ENCODE measurements around the gene GRSF1. TPM values are rescaled to one million over a fixed set of nuclear protein-coding genes. Genes with fewer than 3 reads are reported as not detected.
"Not testable (repeated sequence)": the region's sequence is repeated elsewhere in the genome, so short reads cannot be mapped to it uniquely, and the experiment has no call there.

Gene GRSF1
- total and polyA plus RNA-seq, 5 donors = 50.7 to 81.4 (median 77.8) TPM

DNA sequence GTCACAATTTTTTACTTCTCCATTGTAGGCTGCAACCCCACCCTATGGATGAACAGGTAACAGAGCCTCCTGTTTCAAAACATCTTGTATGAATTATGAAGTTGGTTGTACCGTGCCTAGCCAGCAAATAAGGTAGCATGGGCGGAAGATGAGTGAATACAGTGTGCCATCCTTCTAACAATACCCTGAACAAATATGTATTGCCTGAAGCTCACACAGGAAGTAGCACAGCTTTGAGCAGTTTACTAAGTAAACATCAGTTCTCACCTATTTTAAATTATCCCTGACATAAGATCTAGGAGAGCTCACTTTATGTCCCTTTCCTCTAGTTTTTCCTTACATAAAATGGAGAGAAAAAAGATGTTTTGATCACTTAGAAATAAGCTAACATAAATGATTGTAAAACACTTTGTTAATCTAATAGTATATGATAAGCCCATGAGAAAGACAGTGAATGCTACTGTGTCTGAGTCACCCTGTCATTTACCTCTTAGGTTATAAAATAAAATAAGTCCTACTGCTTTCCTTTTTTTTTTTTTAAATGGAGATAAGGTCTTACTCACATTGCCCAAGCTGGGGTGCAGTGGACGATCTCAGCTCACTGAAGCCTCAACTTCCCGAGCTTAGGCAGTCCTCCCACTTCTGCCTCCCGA is 36.6 kb downstream of the GRSF1 start:
- Histone ChIP-seq H3K4me3 (ENCODE audit: low read length) (no peak overlapping the region), H3K27ac (ENCODE audit: low read length) (no peak overlapping the region), H3K9me3 (ENCODE audit: control insufficient read depth, low read length) (no peaks in the 10 kb centered on the region), H3K4me1 (ENCODE audit: control insufficient read depth, insufficient read depth, low read length) (no peaks in the 10 kb centered on the region), H3K27me3 (ENCODE audit: control insufficient read depth, insufficient read depth) (no peaks in the 10 kb centered on the region)
- intact Hi-C loops (cut with DNase I) = no loop called here
- DNase-seq (no peak), ATAC-seq (no peak)
- whole genome bisulfite sequencing = 92% methylated on average over 5 of the region's 5 CpGs

DNA sequence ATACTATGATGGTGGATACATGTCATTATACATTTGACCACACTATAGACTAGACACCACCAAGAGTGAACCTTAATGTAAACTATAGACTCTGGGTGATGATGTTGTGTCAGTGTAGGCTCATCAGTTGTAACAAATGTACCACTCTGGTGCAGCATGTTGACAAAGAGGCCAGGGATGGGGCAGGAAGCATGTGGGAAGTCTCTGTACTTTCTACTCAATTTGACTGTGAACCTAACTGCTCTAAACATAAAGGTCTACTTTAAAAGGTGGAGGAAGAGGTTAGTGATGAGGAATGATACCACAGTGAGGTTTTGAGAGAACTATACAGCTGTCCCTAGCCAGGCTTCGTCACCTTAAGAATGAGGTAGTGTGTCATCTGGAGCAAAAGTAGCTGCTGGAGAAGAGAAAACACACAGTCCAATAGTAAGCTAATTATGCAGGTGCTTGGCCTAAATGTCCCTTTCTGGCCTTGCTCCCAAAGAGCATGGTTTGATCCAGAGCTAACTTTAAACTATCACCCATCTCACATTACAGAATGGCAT is 38.4 kb downstream of the GRSF1 start:
- DNase-seq = no peak
- WGBS = 95% methylated on average over 1 of the region's 1 CpG
- intact Hi-C loops (cut with DNase I) = no loop called here
- no peaks in the 10 kb centered on the region for H3K4me1 ChIP-seq (ENCODE audit: control insufficient read depth, insufficient read depth, low read length)
- no peak overlapping the region for H3K27ac ChIP-seq (ENCODE audit: low read length)
- H3K4me3 ChIP-seq (ENCODE audit: low read length) = no peak overlapping the region
- H3K9me3 ChIP-seq (ENCODE audit: control insufficient read depth, low read length) = no peaks in the 10 kb centered on the region
- no peak for ATAC-seq
- no peaks in the 10 kb centered on the region for H3K27me3 ChIP-seq (ENCODE audit: control insufficient read depth, insufficient read depth)

DNA sequence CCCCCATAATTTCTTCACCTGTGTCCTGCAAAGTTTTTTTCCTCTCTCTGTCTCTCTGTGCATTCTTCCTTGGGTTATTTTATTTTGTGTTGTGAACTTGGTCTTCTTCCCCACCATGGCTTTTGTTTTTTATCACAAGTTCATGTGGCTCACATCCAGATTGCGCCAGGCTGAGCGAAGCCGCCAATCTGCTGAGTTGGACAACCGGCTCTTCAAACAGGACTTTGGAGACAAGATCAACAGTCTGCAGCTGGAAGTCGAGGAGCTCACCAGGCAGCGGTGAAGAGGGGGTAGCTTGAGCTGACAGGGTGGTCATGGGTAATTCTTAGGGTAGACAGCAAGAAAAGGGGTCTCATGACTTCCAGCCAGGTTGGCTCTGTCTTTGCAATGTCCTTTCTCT is 46.1 kb downstream of the GRSF1 start:
- 94% methylated on average over 6 of the region's 6 CpGs for WGBS
- ATAC-seq (no peak), DNase-seq (no peak)
- H3K4me1 ChIP-seq (ENCODE audit: control insufficient read depth, insufficient read depth, low read length) = no peaks in the 10 kb centered on the region
- intact Hi-C loops (cut with DNase I) = no loop called here
- no peaks in the 10 kb centered on the region for H3K27me3 ChIP-seq (ENCODE audit: control insufficient read depth, insufficient read depth)
- H3K9me3 ChIP-seq (ENCODE audit: control insufficient read depth, low read length) = no peaks in the 10 kb centered on the region
- H3K4me3 ChIP-seq (ENCODE audit: low read length) = no peak overlapping the region
- H3K27ac ChIP-seq (ENCODE audit: low read length) = no peak overlapping the region

DNA sequence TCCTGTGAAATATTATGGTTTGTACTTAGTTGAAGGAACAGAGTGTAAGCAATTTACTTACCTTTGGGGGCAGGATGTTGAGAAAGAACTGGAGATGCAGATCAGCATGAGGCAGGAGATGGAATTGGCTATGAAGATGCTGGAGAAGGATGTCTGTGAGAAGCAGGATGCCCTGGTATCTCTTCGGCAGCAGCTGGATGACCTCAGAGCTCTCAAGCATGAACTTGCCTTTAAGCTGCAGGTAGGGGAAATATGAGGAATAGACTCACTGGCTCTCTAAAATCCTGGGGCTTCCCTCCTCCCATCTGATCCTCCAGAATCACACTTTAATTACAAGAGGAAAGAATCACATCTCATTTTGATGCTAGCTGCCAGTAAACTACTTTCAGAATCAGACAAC is 51.0 kb downstream of the GRSF1 start:
- no peak for DNase-seq
- H3K27me3 ChIP-seq (ENCODE audit: control insufficient read depth, insufficient read depth) = no peaks in the 10 kb centered on the region
- intact Hi-C loops (cut with DNase I) = no loop called here
- 95% methylated on average over 1 of the region's 1 CpG for WGBS
- ATAC-seq = no peak
- no peaks in the 10 kb centered on the region for H3K9me3 ChIP-seq (ENCODE audit: control insufficient read depth, low read length)
- H3K4me1 ChIP-seq (ENCODE audit: control insufficient read depth, insufficient read depth, low read length) = no peaks in the 10 kb centered on the region
- no peak overlapping the region for H3K27ac ChIP-seq (ENCODE audit: low read length)
- no peak overlapping the region for H3K4me3 ChIP-seq (ENCODE audit: low read length)

DNA sequence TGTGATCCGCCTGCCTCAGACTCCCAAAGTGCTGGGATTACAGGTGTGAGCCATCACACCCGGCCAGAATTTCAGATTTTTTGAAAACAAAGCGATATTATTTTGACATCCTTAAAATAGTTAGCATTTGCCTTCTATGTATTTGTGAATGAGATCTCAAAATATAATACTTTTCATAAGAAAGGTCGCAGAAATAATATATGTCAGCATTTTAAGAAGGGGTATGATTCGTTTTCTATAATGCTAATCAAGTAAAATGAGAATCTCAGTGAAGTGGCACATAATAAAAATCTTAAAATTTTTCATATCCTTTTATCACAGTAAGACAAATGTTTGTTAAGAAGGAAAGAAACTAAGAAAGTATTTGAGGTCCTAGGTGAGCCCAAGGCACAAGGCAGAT is 52.2 kb downstream of the GRSF1 start:
- intact Hi-C loops (cut with DNase I) = no loop called here
- WGBS = 98% methylated on average over 5 of the region's 5 CpGs
- H3K9me3 ChIP-seq (ENCODE audit: control insufficient read depth, low read length) = no peaks in the 10 kb centered on the region
- ATAC-seq (no peak), DNase-seq (no peak)
- no peak overlapping the region for H3K27ac ChIP-seq (ENCODE audit: low read length)
- H3K27me3 ChIP-seq (ENCODE audit: control insufficient read depth, insufficient read depth) = no peaks in the 10 kb centered on the region
- H3K4me3 ChIP-seq (ENCODE audit: low read length) = no peak overlapping the region
- H3K4me1 ChIP-seq (ENCODE audit: control insufficient read depth, insufficient read depth, low read length) = no peaks in the 10 kb centered on the region

DNA sequence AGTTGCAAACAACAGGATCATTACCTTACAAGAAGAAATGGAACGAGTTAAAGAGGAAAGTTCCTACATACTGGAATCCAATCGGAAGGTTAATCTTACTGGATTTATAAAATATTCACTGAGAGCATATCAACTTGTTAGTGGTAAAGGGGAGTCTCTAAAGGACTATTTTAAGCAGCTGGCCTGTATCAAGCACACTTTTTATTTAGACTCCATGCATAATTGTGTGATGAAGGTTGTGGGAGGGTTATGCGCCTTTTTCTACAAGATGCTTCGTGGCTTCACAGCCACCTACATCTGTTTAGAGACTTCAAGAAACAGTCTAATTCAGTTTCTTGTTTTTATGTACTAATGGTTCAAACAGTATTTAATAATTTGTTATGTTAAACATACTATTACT is 56.6 kb downstream of the GRSF1 start:
- WGBS = 76% methylated on average over 4 of the region's 4 CpGs
- no peak for ATAC-seq
- no peaks in the 10 kb centered on the region for H3K4me1 ChIP-seq (ENCODE audit: control insufficient read depth, insufficient read depth, low read length)
- intact Hi-C loops (cut with DNase I) = no loop called here
- no peaks in the 10 kb centered on the region for H3K9me3 ChIP-seq (ENCODE audit: control insufficient read depth, low read length)
- no peak overlapping the region for H3K4me3 ChIP-seq (ENCODE audit: low read length)
- no peaks in the 10 kb centered on the region for H3K27me3 ChIP-seq (ENCODE audit: control insufficient read depth, insufficient read depth)
- DNase-seq = no peak
- no peak overlapping the region for H3K27ac ChIP-seq (ENCODE audit: low read length)

DNA sequence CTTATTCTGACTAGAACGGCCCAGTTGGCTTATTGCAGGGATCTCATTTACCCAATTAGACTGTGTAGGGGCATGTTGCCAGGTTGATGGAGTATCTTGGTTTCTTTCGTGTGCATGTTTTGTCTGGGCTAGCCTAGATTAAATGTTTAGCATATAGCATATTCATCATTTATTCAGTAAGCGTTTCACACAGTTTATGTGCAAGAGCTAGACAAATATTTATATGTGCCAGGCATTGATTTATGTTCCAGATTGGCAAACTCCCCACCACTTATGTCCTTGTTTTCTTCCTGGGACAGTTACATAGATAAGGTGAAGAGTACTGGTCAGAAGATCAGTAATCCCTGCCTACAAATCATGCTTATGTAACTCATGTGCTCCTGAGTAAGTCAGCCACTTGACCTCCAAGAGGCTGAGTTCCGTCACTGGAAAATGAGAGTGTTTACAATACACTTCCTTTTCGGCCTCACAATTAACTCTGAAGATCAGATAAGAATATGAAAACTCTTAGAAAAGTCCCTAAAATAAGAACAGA is 60.7 kb downstream of the GRSF1 start:
- intact Hi-C loops (cut with DNase I) = no loop called here
- DNase-seq (no peak), ATAC-seq (peak; percentile 64 to 76)
- Histone ChIP-seq H3K9me3 (ENCODE audit: control insufficient read depth, low read length) (no peaks in the 10 kb centered on the region), H3K4me1 (ENCODE audit: control insufficient read depth, insufficient read depth, low read length) (no peaks in the 10 kb centered on the region), H3K4me3 (ENCODE audit: low read length) (no peak overlapping the region), H3K27me3 (ENCODE audit: control insufficient read depth, insufficient read depth) (no peaks in the 10 kb centered on the region), H3K27ac (ENCODE audit: low read length) (no peak overlapping the region)
- 53% methylated on average over 5 of the region's 5 CpGs for WGBS

DNA sequence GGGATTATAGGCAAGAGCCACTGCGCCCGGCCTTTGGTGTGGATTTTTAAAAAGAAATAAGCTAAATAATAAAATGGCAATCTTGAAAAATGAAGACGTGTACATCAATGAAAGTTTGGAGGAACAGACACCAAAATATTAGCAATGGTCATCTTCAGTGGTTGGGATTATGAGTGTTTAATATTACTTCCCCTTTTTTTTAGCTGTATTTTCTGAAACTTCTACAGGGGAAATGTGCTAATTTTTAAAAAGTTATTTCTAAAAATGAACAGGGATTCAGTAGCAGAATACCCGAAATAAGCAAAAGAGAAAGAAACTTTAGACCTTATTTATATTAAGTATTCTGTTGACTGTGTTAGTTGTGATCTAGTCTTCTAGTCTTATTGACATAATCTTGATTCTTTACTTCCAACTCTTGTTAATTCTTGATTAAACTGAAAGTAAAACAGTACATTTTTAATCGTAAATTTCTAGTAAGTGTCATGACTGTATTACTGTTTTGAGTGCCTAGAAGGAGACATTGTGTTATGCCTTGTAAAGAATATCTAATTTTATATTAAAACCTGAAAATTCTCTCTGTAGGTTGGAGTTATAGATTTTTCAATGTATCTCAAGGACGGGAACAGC is 66.6 kb downstream of the GRSF1 start:
- 88% methylated on average over 6 of the region's 6 CpGs for WGBS
- intact Hi-C loops (cut with DNase I) = no loop called here
- H3K4me1 ChIP-seq (ENCODE audit: control insufficient read depth, insufficient read depth, low read length) = no peaks in the 10 kb centered on the region
- H3K27ac ChIP-seq (ENCODE audit: low read length) = no peak overlapping the region
- H3K4me3 ChIP-seq (ENCODE audit: low read length) = no peak overlapping the region
- H3K9me3 ChIP-seq (ENCODE audit: control insufficient read depth, low read length) = no peaks in the 10 kb centered on the region
- no peak for ATAC-seq
- DNase-seq = no peak
- no peaks in the 10 kb centered on the region for H3K27me3 ChIP-seq (ENCODE audit: control insufficient read depth, insufficient read depth)

DNA sequence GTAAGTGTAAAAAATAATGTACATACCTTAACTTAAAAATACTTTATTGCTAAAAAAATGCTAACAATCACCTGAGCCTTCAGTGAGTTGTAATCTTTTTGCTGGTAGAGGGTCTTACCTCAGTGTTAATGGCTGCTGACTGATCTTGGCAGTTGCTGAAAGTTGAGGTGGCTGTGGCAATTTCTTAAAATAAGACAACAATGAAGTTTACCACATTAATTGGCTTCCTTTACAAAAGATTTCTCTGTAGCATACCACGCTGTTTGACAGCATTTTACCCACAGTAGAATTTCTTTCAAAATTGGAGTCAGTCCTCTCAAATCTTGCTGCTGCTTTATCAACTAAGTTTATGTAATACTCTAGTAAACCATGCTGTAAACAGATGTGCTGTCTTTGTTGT is 70.3 kb downstream of the GRSF1 start:
- not testable (repeated sequence) for ATAC-seq
- 96% methylated on average over 1 of the region's 1 CpG for WGBS

DNA sequence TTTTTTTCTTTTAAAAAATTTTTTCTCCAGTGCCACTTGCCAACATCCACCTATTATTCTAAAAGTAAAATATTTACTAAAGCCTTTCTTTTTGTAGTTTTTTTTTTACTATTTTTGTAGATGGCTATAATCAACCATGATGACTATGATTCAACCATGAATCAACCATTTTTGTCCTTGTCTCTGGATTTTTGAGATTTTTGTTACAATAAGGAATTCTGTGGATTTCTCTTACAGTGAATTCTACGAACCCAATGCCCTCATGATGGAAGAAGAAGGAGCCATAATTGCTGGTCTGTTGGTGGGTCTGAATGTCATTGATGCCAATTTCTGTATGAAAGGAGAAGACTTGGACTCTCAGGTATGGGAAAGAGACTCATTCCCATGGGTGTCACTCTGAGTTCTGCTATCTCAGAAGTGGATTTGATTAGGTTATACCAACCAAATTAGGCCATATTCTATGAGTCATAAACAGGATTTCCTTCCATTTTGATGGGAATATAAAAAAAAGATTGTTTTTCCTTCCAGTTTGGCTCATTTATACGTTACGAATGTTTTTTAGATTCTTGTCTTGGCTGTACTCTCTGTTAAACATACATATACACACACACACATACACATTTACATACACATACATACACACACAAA is 71.3 kb downstream of the GRSF1 start:
- Histone ChIP-seq H3K27ac (ENCODE audit: low read length) (no peak overlapping the region), H3K4me1 (ENCODE audit: control insufficient read depth, insufficient read depth, low read length) (no peaks in the 10 kb centered on the region), H3K4me3 (ENCODE audit: low read length) (no peak overlapping the region), H3K27me3 (ENCODE audit: control insufficient read depth, insufficient read depth) (no peaks in the 10 kb centered on the region), H3K9me3 (ENCODE audit: control insufficient read depth, low read length) (no peaks in the 10 kb centered on the region)
- ATAC-seq (no peak), DNase-seq (no peak)
- intact Hi-C loops (cut with DNase I) = no loop called here
- 76% methylated on average over 3 of the region's 3 CpGs for WGBS

More for the DNA sequence above, 70.3 kb downstream of the GRSF1 start:
- H3K27ac ChIP-seq (ENCODE audit: low read length); H3K9me3 ChIP-seq (ENCODE audit: control insufficient read depth, low read length); H3K4me1 ChIP-seq (ENCODE audit: control insufficient read depth, insufficient read depth, low read length); DNase-seq; H3K4me3 ChIP-seq (ENCODE audit: low read length); H3K27me3 ChIP-seq (ENCODE audit: control insufficient read depth, insufficient read depth); intact Hi-C loops (cut with DNase I): not testable (repeated sequence)
